HG02884 (cell line): ENCODE results near the gene GARNL3.

ENCODE experiments used
- ATAC-seq: cut with Tn5 transposase; IDR thresholded peaks from one replicate; pipeline ENCODE4 v1.9.1; 2021; ENCODE audit warnings: mild to moderate bottlenecking, moderate library complexity; ENCODE audit not compliant: unreplicated experiment

The GARNL3 gene

GRCh38 chr9:127426756-127427155, 162.2 kb downstream of the GARNL3 start:
- no peak for ATAC-seq

GRCh38 chr9:127428348-127428747, 163.8 kb downstream of the GARNL3 start:
- ATAC-seq, result no peak

- no peak for ATAC-seq
Measured at GRCh38 chr9:127430415-127430814, 165.8 kb downstream of the GARNL3 start.

- ATAC-seq, result no peak
Measured at GRCh38 chr9:127437497-127438264, 173.1 kb downstream of the GARNL3 start.

GRCh38 chr9:127438394-127438793, 173.8 kb downstream of the GARNL3 start:
- no peak for ATAC-seq
